Measurements from ENCODE around the gene FBXO34.

- TF ChIP-seq ZFP30 (CRISPR knock-in tag; IDR thresholded peaks at IDR 0.05), result no peak
- no peak for TF ChIP-seq ZFP3 (CRISPR knock-in tag; IDR thresholded peaks at IDR 0.05)
- TF ChIP-seq CSDC2 (CRISPR knock-in tag; IDR thresholded peaks at IDR 0.05), result no peak
- TF ChIP-seq OSR1 (CRISPR knock-in tag; IDR thresholded peaks at IDR 0.05), result no peak
- TF ChIP-seq RARB (CRISPR knock-in tag; IDR thresholded peaks at IDR 0.05), result no peak
Measured at GRCh38 chr14:55318694-55319093, 47.5 kb downstream of the FBXO34 start.
